GM18507 (cell line): Measurements from ENCODE around the gene PDCD1.

Experiments
- DNase-seq: peaks from one replicate; pipeline ENCODE4 v3.0.0; 2011; ENCODE audit warnings: low read depth; ENCODE audit not compliant: insufficient read length; ENCODE audit errors: extremely low spot score
- FAIRE-seq: peaks from 2 replicates; lab custom pipeline; 2011; peaks lifted over from hg19 to GRCh38; lab: Jason Lieb, UNC

The PDCD1 gene

GRCh38 chr2:241896746-241897201 lies 38.1 kb upstream of the PDCD1 start:
- FAIRE-seq: no peak

DNA sequence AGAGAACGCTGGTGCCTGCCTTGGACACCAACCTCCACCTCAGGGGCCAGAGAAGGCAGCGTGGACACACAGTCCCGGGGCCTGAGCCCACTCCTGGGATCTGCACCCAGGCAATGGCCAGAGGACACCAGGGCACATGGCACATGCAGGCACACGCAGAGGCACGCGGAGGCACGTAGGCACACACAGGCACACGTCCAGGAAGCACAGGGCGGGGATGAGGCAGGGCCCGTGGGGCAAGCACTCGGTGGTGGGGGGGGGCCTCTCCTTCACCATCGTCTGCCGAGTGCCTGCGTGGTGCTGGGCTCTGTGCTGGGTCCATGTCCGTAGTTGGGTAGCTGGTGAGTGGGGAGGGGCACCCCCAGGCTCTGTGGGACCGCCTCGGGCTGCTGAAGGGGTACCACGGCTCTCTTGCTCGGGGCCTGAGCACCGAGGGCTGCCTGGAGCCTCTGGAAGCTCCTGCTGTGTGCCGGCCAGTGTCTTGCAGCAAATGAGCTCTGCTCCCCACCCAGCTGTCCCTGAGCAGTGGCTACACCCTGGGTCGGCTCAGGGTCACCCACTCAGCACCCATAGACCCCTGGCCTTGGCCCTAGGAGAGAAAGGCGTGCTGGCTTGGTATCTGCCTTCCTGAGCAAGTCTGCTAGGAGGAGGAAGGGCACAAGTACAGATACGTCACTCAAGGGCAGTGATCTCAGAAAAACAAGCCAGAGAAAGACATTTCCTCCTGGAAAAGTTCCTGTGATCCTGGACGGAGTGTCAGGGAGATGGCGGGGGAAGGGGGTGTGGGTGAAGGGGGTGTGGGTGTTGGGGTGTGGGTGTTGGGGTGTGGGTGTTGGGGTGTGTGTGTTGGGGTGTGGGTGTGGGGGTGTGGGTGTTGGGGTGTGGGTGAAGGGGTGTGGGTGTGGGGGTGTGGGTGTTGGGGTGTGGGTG lies 37.3 kb upstream of the PDCD1 start:
- FAIRE-seq (no peak), DNase-seq (no peak)

More at GRCh38 chr2:241896746-241897201, 38.1 kb upstream of the PDCD1 start:
- DNase-seq: no peak

GRCh38 chr2:241895427-241895711 lies 36.7 kb upstream of the PDCD1 start:
- no peak for DNase-seq
- no peak for FAIRE-seq

- no peak for DNase-seq
- no peak for FAIRE-seq
Observed at GRCh38 chr2:241894681-241895426, 36.2 kb upstream of the PDCD1 start.

GRCh38 chr2:241894056-241894641 lies 35.5 kb upstream of the PDCD1 start:
- FAIRE-seq: no peak

DNA sequence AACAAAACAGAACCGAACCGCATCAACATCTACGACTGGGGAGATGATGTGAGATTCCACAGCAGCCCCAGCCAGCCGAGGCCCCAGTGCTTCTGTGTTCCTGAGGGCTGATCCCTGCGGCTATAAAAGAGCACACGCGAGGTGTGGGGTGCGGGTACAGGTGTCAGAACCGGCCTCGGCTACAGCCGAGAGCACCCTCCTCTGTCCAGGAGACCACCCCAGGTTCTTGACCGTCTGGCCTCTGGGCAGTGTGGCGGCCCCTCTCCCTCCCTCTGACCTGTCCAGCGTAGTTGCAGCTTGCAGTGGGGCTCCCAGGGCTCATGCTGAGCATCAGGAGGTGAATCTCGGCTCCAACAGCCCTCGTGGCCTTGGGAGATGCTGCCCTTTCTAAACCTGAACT lies 34.6 kb upstream of the PDCD1 start:
- DNase-seq (no peak), FAIRE-seq (no peak)

More at GRCh38 chr2:241894056-241894641, 35.5 kb upstream of the PDCD1 start:
- no peak for DNase-seq

DNA sequence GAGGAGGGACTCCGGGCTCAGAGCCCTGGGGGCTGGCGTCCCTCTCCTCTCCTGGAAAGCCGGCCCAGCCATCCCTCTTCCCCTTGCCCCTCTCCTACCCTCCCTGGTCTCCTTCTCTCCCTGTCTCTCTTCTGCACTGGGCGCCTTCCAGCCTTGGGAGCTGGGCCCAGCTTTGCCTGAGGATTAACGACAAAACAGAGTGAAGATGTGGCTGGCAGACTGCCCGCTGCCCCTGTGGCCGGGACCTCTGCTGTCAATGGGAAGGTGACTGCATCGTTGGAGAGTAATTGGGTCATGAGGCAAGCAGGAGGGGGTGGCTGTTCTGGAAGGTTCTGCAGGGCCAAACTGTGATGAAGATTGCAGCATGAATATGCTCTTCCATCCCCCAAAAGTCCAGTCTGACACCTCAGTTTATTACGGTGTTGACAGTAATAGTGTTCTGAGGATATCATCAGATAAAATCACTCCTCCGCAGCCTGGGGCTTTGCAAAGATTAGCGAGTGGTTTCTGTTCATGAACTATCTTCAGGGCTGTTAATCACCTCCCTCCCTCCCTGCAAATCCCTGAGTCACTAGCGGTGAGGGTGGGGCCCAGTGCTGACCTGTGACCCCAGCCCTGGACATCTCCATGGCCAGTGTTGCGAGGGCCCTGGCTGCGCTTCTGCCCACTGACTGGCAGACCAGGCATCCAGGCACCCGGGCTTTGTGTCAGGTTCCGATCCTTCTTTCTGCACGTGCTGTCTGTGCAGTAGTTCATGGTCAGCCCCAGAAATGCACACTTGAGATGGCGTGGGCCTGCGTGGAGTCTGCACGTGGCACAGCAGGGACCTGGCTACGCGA lies 33.8 kb upstream of the PDCD1 start:
- no peak for FAIRE-seq
- no peak for DNase-seq

DNA sequence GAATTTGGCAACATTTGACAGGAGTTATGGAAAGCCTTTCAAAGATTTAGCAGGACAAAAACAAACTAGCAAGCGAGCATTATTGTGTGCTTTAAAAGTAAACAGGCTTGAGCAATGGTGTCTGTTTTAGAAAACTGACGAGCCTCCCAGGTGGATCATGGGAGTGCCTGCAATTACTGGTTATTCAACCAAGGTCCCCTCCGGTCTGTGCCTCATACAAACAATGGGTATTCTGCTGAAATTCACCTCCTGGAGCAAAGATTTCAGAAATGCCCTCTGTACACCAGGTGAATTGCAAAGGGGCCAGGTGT lies 33.2 kb upstream of the PDCD1 start:
- no peak for FAIRE-seq
- DNase-seq: no peak

DNA sequence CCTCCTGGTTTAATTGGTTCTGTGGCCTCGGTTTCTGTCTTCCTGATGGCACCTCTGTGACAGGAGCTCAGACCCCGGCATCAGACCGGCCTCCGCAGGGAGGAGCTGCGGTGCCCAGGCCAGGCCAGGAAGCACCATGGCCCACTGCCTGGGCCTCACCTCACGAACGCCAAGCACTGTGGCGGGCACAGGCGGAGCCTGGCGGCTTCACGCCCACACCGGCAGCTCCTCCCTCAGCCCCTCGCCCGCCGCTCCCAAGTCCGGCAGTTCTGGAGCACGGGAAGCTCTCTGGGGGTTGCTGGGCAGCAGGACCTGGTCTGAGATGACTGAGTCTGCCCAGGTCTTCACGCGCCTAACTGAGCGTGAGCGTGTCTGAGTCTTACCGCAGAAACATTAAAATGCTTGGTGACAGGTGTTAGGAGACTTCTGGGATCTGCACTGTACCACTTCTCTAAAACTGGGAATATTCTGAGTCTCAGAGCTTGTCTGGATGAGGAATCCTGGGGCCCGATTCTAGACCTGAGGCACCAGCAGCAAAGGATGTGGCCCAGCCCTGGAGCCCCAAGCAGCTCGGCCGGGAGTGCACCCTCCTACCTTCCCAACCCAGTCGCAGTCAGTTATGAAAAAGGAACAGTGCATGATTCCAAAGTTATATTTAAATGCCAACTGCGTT lies 32.8 kb upstream of the PDCD1 start:
- FAIRE-seq: no peak

DNA sequence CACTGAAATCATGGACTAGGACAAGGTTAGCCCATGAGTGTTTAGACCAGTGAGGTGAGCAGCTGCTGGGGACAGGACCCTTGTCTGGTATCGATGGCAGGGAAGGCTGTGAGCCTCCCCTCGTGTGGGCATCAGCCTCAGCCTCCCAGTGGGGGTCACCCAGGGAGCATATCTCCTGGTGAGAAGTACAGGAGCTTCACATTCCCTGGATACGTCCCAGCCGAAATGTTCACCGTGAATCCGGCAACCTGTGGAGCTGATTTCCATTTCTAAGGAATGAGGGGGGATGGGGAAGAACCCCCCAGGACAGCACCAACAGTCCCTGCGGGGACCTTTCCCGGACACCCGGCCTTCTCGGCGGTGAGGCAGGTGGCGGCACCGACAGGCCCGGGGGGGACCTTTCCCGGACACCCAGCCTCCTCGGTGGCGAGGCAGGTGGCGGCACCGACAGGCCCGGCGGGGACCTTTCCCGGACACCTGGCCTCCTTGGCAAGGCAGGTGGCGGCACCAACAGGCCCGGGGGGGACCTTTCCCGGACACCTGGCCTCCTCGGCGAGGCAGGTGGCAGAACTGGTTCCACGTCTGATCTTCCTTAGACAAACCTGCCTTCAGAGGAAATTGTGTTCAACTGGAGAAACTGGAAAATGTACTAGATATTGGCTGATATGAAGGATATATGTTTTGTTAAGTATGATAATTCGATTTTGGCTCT lies 32.0 kb upstream of the PDCD1 start:
- no peak for FAIRE-seq

More for the DNA sequence above, 32.8 kb upstream of the PDCD1 start:
- no peak for DNase-seq

DNA sequence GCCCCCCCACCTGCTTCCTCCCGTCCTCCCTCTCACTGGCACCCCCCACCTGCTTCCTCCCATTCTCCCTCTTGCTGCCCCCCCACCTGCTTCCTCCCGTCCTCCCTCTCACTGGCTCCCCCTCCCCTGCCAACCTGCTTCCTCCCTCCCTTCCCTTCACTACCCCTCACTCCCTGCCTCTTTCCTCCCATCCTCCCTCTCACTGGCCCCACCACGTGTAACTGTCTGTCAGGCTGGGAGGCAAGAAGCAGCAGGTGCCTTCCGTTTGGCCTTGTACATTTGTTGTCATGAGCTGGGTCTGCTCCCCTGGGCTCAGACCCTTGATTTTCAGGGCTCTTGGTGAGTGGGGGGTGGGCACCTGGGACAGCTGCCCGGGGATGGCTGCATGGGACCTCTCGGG lies 29.9 kb upstream of the PDCD1 start:
- no peak for FAIRE-seq
- DNase-seq: no peak

More for the DNA sequence above, 32.0 kb upstream of the PDCD1 start:
- DNase-seq: no peak

DNA sequence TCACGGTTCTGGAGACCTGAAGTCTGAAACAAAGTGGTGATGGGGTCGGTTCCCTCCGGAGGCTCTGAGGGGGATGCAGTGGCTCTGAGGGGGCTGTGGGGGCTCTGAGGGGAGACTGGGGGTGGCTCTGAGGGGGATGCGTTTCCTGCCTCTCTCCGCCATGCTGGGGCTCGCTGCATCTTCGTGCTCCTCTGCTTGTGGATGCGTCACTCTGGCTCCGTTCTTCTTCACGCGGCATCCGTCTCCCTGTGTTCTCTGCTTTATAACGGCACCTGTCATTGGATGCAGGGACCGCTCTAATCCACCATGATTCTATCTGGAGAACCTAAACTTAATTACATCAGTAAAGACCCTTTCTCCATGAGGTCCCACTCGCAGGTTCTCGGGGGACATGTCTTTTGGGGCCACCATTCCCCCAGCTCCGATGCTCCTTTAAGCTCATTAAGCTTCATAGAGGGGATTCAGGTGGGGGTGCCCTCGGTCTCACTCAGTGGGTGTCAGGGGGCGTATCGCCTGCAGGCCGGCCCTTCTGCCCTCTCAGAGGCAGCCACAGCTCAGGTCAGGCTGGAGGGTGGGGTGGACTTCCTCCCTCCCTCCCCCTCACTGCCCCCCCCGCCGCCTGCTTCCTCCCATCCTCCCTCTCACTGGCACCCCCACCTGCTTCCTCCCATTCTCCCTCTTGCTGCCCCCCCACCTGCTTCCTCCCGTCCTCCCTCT lies 29.3 kb upstream of the PDCD1 start:
- DNase-seq: no peak

GRCh38 chr2:241886840-241887447 lies 28.2 kb upstream of the PDCD1 start:
- FAIRE-seq (no peak), DNase-seq (no peak)

More for the DNA sequence above, 29.3 kb upstream of the PDCD1 start:
- FAIRE-seq: no peak

DNA sequence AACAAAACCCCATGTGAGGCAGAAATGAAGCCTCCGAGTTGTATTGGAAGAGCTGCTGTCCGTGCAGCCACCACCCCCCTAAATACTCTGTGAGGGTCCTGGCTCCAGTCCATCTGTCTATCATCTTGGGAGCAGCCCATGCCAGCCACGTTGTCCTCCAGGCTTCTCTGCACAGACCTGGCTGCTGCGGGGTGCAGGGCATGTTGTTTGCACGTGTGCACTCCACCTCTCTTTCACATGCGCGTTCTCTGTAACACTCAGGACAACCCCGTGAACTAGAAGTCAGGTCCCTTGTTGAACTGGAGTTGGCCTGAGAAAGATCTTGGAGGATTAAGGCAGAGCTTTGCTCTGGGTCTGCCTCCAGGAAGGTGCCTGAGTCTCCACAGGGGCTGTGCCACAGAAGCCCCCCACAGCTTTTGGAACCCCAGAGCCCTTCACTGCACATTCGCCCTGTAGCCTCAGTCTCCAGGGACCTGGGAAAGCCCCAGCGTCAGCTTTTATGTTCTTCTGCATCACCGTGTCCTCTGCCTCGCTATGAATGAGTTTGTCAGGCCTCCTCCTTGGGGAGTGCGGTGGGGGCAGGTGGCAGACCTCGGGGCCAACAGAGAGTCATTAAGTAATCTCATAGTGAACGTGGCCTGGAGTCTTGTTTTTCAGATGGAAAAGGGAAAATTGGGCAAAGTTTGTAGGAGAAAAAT lies 27.4 kb upstream of the PDCD1 start:
- no peak for DNase-seq
- no peak for FAIRE-seq

GRCh38 chr2:241885291-241885945 lies 26.7 kb upstream of the PDCD1 start:
- no peak for FAIRE-seq

DNA sequence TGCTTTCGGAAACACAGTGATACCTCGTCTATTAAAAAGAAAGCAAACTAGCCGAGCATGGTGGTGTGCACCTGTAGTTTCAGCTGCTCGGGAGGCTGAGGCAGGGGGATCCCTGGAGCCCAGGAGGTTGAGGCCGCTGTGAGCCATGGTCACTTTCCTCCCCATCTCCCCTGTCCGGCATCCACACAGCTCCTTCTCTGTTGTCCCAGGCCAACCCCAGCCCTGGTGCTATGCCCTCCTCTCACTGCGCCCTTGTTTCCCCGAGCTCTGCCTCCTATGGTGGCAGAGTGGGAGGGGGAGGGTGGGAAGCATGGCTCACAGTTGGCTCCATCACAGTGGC lies 26.2 kb upstream of the PDCD1 start:
- no peak for DNase-seq
- no peak for FAIRE-seq

More at GRCh38 chr2:241885291-241885945, 26.7 kb upstream of the PDCD1 start:
- DNase-seq: no peak
